ENCODE data around the gene COL4A2. TPM values are rescaled to one million over a fixed set of nuclear protein-coding genes. Genes with fewer than 3 reads are reported as not detected.
"Not testable (repeated sequence)": the region's sequence is repeated elsewhere in the genome, so short reads cannot be mapped to it uniquely, and the experiment has no call there.

The COL4A2 gene
- total RNA-seq, 1 donor from 2014 or later, result 290 TPM

DNA sequence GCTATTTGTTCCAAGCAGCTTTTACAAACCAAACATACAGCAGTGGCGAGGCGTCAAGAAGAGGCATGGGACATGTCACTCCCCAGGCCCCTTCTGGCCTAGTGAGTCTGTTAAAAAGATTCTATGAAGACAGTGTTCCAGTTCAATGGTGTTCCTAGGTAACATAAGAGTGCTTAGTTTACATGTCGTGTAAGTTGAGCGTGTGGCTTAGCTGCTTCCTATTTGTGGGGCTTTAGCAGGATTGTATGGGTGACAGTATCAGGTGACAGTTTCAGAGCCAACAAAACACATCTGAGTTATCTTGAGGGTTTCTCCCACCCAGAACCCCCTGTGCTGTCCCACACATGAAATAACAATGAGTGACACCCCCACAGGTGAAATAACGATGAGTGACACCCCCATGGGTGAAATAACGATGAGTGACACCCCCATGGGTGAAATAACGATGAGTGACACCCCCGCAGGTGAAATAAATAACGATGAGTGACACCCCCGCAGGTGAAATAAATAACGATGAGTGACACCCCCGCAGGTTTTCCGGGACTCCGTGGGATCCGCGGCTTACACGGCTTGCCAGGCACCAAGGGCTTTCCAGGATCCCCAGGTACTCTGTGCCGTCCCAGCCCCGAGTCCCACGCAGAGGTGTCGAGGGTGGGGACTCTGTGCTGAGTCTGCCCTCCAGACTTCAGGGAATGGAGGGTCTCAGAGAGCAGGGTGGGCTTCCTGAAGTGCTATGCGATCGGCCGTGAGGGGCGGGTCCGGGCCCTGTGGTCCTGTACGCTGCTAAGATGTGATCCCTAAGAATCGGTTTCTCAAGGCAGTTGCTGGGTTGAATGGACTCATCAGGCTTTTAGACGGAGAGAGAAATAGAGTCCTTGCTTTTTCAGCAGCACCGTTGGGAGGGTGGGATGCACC lies 185.9 kb downstream of the COL4A2 start:
- DNase-seq (ENCODE audit: low read depth, low spot score), result no peak

GRCh38 chr13:110493613-110494012 lies 186.5 kb downstream of the COL4A2 start:
- DNase-seq (ENCODE audit: low read depth, low spot score), result no peak

GRCh38 chr13:110495376-110495775 lies 188.3 kb downstream of the COL4A2 start:
- DNase-seq (ENCODE audit: low read depth, low spot score), result no peak

- DNase-seq (ENCODE audit: low read depth, low spot score), result no peak
Observed at GRCh38 chr13:110495881-110496280, 188.8 kb downstream of the COL4A2 start.

DNA sequence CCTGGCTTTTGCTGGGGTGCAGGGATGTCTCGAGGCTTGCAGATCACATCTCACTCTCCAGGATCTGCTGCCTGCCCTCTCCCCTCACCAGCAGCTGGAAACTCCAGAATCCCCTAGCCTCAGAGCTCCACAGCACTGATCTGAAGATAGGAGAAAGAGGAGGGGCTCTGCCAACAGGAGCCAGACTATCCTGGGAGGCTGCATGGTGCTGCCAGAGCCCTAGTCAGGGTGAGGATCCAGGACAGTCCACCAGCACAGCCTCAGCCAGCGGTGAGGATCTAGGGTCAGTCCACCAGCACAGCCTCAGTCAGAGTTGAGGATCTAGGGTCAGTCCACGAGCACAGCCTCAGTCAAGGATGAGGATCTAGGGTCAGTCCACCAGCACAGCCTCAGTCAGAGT lies 189.2 kb downstream of the COL4A2 start:
- no peak for DNase-seq (ENCODE audit: low read depth, low spot score)

DNA sequence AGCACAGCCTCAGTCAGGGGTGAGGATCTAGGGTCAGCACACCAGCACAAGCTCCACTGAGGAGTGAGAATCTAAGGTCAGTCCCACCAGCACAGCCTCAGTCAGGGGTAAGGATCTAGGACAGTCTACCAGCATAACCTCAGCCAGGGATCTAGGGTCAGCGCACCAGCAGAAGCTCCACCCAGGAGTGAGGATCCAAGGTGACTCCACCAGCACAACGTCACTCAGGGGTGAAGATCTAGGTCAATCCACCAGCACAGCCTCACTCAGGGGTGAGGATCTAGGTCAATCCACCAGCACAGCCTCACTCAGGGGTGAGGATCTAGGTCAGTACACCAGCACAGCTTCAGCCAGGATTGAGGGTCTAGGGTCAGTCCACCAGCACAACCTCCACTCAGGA lies 189.9 kb downstream of the COL4A2 start:
- no peak for DNase-seq (ENCODE audit: low read depth, low spot score)

DNA sequence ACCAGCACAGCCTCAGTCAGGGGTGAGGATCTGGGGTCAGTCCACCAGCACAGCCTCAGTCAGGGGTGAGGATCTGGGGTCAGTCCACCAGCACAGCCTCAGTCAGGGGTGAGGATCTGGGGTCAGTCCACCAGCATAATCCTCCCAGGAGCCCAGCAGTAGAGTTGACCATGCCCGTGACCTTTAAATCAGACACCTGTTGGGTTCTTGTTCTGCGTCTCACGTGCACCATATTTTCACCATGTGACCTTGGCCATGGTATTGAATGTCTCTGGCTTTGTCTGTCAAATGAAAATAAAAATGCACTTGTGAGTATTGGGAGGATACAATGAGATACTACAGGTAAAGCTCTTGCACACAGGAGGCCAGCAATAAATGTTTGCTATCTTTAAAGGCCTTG lies 190.8 kb downstream of the COL4A2 start:
- not testable (repeated sequence) for DNase-seq (ENCODE audit: low read depth, low spot score)

DNA sequence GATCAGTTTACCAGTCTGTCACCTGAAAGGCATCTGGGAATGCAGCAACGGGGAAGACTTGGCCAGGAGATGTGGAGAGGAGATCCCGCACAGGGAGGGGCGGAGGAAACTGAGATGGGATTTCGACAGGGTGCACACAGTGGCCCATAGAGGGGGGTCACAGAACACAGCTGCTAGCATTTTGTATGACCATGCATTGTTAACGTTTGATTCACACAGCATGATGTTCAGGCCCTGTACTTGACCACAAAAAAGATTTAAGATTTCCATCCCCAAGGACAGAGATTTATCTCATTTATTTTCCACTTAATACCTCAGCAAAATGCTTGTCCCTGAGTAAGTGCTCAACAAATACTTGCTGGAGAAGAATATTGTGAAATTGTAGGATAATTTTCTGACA lies 191.2 kb downstream of the COL4A2 start:
- DNase-seq (ENCODE audit: low read depth, low spot score), result no peak

- no peak for DNase-seq (ENCODE audit: low read depth, low spot score)
Observed at GRCh38 chr13:110498765-110499164, 191.7 kb downstream of the COL4A2 start.

DNA sequence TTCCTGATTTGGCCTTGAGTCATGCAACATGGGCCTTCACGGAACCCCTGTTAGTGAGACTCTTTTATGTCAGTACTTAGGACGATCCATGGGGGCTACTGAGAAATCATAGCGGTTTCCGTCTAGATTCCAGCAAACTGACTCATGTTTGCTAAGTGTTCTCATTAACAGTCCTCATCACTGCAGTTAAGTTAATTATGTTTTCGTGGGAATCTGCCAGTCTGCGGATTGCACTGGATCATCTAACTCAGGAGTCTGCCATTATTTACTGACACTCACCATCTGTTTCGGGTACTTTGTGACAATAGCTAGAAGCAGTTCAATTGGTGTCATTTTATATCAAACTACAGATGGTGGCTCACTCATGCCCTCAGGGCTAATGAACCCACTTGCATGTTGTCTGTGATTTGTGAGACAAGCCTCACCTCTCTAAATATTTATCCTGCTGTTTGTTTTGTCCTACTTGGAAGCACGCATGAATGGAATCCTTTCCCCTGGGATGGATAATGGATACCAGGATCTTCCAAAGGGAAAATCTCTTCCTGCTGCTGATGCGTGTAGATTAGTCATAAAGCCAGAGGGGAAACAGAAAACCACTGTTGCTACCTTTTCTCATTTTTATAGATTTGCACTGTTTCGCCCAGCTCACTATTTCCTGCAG lies 192.7 kb downstream of the COL4A2 start:
- no peak for DNase-seq (ENCODE audit: low read depth, low spot score)

DNA sequence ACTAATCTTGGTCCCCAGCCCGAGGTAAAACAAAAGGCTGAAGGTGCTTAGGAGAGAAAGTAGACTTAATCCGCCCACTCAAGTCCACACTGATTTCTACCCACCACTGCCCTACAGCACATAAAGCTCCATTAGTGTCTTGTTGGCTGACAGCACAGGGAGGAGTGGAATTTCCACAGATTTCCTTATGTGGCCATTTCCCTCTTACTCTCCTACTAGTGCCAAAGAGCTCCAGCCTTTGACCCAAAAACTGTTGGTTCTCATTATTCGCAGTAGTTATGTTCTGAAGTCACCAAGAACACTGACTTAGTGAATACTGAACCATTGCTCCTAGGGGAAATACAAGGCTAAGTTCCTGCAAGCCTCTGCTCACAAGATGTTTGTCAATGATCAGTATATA lies 193.3 kb downstream of the COL4A2 start:
- no peak for DNase-seq (ENCODE audit: low read depth, low spot score)

GRCh38 chr13:110501188-110501587 lies 194.1 kb downstream of the COL4A2 start:
- no peak for DNase-seq (ENCODE audit: low read depth, low spot score)

DNA sequence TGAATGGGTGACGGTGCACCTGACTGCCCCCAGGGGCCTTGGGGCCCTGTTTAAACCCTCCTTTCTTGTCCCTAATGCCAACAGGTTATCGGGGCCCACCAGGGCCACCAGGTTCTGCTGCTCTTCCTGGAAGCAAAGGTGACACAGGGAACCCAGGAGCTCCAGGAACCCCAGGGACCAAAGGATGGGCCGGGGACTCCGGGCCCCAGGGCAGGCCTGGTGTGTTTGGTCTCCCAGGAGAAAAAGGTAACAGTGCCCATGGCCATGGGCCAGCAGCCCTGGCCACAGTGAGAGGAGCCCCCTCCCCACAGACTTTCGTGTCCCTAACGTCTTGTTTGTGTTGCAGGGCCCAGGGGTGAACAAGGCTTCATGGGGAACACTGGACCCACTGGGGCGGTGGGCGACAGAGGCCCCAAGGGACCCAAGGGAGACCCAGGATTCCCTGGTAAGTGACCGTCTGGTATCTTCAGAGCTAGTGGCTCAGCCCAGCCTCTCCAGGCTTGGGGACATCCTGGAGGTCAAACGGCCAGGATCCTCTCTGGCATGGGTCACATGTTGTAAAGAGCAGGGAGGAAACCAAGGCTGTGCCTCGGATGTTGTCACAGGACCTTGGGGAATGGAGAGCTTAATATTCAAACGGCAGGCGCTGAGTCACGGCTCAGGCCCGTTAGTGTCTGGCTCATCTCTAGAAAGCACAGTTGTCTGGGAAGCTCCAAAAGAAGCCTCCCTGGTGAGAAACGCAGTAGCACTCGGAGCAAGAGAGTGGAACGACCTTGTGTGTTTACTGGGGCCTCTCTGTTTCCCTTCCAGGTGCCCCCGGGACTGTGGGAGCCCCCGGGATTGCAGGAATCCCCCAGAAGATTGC lies 196.2 kb downstream of the COL4A2 start:
- DNase-seq (ENCODE audit: low read depth, low spot score), result no peak

DNA sequence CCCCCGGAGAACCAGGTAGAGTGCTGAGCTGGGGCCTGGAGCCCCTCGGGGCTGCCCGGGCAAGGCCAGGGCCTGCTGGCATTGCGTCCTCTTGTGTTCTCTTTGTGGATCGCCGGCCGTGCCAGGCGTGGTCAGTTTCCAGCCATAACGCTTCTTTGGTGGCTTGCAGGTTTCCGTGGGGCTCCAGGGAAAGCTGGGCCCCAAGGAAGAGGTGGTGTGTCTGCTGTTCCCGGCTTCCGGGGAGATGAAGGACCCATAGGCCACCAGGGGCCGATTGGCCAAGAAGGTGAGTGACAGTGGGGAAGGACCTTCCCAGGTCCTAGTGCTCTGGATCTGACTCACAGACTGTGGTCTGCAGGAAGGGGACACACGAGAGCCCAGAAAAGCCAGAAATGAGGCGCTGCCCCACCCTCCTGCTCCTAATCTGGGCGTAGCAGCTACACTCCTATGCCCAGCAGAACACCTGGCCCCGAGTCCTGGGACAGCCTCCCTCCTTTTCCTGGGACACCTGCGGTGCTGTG lies 197.0 kb downstream of the COL4A2 start:
- DNase-seq (ENCODE audit: low read depth, low spot score), result no peak

GRCh38 chr13:110505594-110505993 lies 198.5 kb downstream of the COL4A2 start:
- DNase-seq (ENCODE audit: low read depth, low spot score), result no peak

- DNase-seq (ENCODE audit: low read depth, low spot score), result no peak
Observed at GRCh38 chr13:110506396-110506795, 199.3 kb downstream of the COL4A2 start.

DNA sequence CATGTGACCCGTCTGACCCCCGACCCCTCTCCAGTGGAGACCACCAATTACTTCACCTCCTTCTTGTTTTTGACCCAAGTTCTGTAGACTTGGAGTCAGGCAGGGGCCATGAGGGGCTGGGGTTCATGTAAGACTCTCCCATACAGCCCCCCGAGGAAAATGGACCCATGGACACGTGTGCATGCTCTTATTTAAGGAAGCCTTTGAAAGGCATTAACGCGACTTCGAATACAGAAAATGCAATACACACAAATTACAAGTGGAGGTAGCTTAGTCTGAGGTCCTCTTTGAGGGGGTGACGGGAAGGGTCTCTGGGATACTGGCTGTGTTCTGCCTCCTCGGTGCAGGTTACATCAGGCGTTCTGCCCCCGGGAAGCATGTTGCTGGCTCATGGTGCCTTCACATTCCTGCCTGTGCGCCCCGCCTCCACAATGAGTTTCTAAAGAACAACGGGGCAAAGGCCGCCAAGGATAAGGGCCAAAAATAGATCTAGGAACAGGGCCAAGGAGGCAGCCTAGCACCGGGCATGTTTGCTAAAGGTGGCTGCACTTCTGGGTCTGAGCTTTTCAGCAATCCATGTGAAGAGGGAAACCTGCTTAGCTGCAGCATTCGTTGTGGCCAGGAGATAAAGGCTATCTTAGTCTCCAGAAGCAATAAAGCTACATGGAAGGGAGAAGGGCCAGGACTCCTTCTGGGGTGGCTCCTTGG lies 199.9 kb downstream of the COL4A2 start:
- no peak for DNase-seq (ENCODE audit: low read depth, low spot score)

- no peak for DNase-seq (ENCODE audit: low read depth, low spot score)
Observed at GRCh38 chr13:110507678-110508381, 200.7 kb downstream of the COL4A2 start.

- DNase-seq (ENCODE audit: low read depth, low spot score), result no peak
Observed at GRCh38 chr13:110509478-110509926, 202.4 kb downstream of the COL4A2 start.
